GM19324 (cell line): ENCODE data around the gene BUD23.
"Not testable (repeated sequence)": the region's sequence is repeated elsewhere in the genome, so short reads cannot be mapped to it uniquely, and the experiment has no call there.

Experiments used
- ATAC-seq: cut with Tn5 transposase; IDR thresholded peaks from one replicate; pipeline ENCODE4 v1.9.1; 2021; ENCODE audit warnings: mild to moderate bottlenecking, moderate library complexity; ENCODE audit not compliant: unreplicated experiment, low FRiP score

BUD23 gene

DNA sequence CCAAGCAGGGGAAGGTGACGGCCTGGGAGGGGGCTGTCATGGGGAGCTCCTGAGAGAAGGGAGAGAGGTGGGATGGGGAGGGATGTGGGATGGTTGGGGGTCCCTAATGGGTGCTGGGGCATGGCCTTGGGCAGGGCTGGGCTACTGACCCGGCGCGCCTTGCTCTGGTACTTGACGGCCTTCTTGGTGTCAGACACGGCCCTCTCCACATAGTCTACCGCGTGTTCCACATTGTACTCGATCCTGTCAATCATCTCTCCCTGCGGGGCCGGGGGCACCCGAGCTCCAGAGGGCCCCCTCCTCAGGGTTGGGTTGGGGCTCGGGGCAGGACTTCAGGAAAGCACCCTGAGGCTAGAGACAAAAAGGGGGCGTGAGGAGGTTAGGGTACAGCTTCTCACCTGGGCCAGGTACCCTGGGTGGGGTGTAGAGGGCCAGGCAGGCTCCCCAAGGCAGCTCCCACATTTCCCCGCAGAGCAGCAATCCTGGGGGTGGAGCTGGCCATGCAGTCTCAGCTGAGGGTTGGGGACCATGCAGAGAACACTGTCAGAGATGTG lies 17.3 kb downstream of the BUD23 start:
- no peak for ATAC-seq

GRCh38 chr7:73701357-73701995 lies 18.1 kb downstream of the BUD23 start:
- no peak for ATAC-seq

- no peak for ATAC-seq
These were observed 18.8 kb downstream of the BUD23 start for GRCh38 chr7:73702226-73702625.

DNA sequence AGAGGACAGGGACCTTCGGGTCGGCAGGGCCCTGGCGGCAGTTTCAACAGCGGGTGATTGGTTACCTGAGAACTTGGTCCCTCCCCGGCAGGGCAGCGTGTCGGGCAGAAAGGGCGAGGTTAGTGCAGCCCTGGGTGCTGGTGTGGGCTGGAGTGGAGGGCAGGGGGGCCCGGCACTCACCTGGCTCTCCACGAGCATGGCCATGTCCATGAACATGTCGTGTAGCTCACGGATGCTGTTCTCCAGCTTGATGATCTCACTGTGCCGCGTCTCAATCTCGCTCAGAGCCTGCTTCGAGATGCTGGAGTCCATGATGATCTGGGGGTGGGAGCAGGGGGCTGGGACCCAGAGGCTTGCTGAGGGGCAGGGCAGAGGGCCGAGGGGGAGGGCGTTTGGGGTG lies 19.3 kb downstream of the BUD23 start:
- ATAC-seq = no peak

- ATAC-seq = no peak
These were observed 19.8 kb downstream of the BUD23 start for GRCh38 chr7:73703225-73703624.

- ATAC-seq = no peak
These were observed 20.6 kb downstream of the BUD23 start for GRCh38 chr7:73703757-73704639.

- ATAC-seq = no peak
These were observed 21.5 kb downstream of the BUD23 start for GRCh38 chr7:73704640-73705550.

GRCh38 chr7:73705551-73705920 lies 22.1 kb downstream of the BUD23 start:
- ATAC-seq = no peak

- ATAC-seq = no peak
These were observed 23.0 kb downstream of the BUD23 start for GRCh38 chr7:73706126-73707044.

DNA sequence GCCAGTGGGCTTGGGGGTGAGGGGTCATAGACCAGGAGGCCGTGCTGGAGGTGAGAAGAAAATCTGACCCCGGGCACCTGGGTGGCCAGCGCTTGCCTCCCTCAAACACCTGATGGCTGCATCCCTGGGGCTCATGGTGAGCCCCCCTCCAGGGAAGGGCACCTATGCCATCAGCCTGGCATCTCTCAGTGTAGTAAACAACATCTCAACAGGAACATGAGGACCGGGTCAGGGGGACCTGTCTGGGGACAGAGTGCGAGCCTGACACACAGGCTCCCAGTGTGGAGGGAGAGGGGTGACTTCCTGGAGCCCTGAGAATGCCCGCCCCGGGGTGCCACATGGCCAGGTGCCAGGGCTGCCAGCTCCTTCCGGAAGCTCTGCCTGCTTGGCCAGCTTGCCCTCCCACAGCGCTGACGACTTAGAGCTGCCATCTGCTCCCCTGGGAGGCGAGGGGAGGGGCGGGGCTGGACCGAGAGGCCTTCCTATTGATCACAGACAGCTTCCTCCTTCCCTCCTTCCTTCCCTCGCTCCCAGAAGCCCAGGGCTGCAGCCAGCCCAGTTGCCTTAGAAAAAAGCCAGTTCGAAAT lies 23.7 kb downstream of the BUD23 start:
- no peak for ATAC-seq

DNA sequence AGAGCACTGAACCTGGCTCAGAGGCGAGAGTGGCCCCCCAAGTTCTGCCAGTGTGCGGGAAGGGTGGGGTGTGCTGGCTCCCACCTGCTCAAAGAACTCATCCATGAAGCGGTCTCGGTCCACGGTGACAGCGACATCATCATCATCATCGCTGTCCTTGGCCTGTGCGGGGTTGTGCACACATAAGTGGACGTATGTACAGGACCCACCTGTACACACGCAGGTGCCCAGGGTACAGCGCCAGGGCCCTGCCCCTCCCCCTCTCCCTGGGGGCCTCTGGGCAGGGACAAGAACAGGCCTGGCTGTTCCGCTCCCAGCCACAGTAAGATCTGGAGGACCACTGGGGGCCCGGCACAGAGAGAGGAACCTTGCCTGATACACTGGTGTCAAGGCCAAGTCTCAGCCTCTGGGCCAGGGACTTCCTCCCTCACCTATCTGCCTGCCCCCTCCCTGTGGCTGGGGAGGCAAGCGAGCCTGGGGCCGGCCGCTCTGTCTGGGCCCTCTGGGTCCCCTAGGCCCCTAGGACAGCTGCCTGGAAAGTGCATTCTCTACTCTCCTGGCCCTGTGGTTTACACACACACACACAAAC lies 25.7 kb downstream of the BUD23 start:
- no peak for ATAC-seq

GRCh38 chr7:73712773-73713172 lies 29.4 kb downstream of the BUD23 start:
- no peak for ATAC-seq

DNA sequence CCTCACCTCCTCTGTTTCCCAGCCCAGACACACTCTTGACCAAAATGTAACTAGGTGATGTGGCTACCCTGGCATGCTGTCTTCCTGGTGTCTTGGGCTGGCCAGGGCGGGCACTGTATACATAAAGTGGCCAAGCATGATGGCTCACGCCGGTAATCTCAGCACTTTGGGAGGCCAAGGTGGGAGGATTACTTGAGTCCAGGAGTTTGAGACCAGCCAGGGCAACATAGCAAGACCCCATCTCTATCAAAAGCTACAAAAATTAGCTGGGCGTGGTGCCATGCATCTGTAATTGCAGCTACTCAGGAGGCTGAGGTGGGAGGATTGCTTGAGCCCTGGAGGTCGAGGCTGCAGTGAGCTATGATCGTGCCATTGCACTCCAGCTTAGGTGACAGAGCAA lies 29.9 kb downstream of the BUD23 start:
- not testable (repeated sequence) for ATAC-seq

DNA sequence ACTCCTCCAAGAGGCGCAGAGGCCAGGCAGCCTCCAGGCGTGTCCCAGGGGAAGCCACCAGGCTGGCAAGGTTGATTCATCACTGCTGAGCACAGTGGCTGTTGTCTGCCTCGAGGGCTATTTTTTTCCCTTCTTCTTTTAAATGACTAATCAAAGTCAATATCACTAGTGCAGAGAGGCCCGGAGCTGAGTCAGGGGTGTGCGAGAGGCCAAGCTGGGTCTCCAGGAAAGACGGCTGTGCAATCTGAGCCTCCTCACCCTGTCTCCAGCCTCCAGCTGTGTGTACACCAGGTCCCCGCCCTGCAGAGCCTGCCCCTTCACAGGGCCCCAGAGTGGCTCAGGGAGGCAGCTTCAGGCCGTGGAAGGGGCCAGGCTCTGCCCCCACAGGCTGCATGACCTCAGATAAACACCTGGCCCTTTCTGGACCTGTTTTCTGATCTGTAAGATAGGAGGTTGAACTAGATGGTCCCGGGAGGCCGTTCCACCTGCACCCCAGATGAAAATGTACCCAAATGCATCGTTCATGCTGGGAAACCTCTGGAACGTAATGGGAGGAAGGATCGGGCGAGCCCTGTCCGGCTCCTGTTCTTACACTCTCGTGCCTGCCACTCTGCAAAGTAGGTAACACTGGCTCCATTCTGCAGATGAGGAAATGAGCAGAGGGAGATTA lies 32.4 kb downstream of the BUD23 start:
- no peak for ATAC-seq

DNA sequence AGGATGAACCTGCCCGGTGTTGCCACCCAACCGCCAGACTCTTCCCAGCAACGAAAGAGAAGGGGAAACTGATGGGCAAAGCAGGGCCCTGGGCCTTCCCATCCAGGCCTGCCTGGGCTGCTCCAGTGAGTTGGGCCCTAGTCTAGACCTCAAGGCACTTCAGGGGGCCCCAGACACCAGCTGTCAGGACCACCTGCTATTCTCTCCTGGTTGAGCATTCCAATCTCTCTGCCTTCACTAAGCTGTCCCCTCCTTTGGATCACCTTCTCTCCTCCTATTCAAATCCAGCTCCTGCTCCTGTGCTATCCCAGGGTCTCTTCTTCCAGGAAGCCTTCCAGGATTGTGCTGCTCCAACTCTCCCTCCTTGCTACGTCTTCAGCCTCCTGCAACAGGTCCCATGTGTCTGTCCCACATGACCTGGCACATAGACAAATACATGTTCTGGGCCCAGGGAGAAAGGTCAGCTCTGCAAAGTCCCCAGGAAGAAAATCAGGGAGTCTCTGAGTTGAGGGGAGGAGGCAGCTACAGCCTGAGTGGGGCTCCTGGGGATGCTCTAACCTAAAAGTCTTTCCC lies 33.0 kb downstream of the BUD23 start:
- ATAC-seq = no peak

GRCh38 chr7:73717025-73717807 lies 33.8 kb downstream of the BUD23 start:
- no peak for ATAC-seq

DNA sequence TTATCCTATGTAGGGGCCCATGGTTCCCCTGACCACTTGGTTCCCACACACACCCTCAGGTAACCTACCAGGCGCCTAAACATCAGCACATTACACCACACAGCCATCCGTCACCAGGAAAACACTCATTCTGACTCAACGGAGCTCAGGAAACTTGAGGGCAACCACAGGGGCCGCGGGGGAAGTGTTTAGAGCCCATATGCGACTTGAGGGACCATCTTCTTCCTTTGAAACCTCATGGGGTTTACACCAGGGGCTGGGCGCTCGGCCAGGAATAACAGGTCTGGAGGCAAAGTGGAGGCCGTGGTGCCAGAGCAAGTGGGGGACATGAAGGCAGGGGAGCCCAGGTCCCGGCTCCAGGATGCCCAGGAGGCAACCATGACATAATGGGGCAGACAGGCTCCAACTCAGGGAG lies 34.6 kb downstream of the BUD23 start:
- ATAC-seq = no peak
